ENCODE results near the gene ELP4.

The ELP4 gene

DNA sequence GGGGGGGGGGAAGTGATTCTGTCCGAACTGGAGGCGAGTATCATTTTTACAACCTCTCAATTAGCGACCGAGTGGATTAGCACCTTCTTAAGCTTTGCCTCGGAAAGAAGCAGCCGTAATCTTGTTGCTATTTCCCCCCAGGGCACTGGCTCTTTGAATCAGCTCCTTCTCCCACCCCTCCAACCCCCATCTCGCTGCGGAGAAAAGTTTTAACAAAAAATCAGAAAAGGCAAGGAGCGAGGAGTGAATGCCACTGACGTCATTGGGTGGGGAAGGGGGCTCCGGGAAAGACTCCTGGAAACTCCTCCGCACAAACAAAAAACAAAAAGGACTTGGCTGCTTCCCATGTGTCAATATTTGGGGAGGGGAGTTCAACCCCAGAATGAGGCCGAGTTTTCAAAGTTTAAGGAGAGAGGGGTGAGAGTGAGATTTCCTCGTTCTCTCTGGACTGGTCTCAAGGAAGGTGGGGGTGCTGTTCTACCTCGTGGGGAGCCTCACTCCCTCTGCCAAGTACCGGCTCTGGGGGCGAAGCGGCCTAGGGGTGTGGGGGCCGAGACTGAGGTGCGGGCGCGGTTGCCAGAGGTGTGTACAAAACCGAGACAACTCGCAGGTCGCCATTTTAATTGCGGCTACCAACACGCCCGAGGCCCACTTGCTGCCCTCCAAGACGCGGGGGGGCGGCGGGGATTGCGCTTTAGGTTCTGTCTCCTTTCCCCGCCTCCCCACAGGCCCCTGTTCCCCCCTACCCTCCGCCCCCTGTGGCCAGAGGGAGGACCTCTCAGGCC, 304.0 kb downstream of the ELP4 start:
- Histone ChIP-seq H3K27me3 (ENCODE audit: insufficient read depth, low read length) (peaks cover 100% of the 10 kb centered on the region), H3K4me3 (ENCODE audit: low read length) (peak overlapping the region; percentile 46), H3K27ac (ENCODE audit: low read depth, low read length) (no peak overlapping the region), H3K36me3 (ENCODE audit: insufficient read depth, low read length) (no peaks in the 10 kb centered on the region), H3K4me1 (ENCODE audit: insufficient read depth, low read length) (peaks cover 50% of the 10 kb centered on the region), H3K9ac (ENCODE audit: low read depth, low read length) (no peak overlapping the region), H3K9me3 (ENCODE audit: insufficient read depth, low read depth, low read length) (no peaks in the 10 kb centered on the region)
- WGBS, result 2% methylated on average over 34 of the region's 35 CpGs

DNA sequence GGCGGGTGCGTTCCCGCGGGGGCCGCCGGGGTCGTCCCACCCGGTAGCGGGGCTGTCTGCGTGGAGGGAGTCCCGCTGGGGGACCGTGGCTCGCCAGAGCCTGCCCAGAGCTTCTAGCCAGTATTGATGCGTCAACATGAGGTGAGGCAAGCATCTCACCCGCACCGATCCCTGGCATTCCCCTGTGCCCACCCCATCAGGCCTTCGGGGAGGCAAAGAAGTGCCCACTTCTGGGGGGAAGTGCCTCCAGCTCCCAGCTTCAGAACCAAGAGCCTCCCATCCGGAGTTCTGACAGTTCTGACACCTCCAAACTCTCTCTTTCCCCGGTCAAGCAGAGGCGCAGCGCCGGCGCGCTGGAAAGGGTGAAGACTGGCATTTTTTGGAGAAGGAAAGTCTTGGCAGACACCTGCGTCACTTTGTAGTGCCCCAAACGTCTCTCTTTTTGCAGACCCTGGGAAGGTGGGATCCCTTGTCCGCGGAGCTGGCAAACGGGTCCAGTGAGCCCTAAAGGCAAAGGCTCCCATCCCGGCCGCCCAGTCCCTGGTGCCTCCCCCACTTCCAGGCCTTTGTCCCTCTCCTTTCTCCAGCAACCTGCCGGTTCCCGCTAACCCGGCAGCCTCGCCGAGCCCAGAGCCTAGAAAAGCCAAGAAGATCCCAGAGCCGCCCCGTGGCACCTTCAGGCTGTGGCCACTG, 304.8 kb downstream of the ELP4 start:
- H3K36me3 ChIP-seq (ENCODE audit: insufficient read depth, low read length), result no peaks in the 10 kb centered on the region
- H3K4me1 ChIP-seq (ENCODE audit: insufficient read depth, low read length), result peaks cover 44% of the 10 kb centered on the region
- no peaks in the 10 kb centered on the region for H3K9me3 ChIP-seq (ENCODE audit: insufficient read depth, low read depth, low read length)
- H3K4me3 ChIP-seq (ENCODE audit: low read length), result peak overlapping the region; percentile 46
- H3K27me3 ChIP-seq (ENCODE audit: insufficient read depth, low read length), result peaks cover 100% of the 10 kb centered on the region
- H3K27ac ChIP-seq (ENCODE audit: low read depth, low read length), result no peak overlapping the region
- under 1% methylated on average over 38 of the region's 38 CpGs for WGBS
- no peak overlapping the region for H3K9ac ChIP-seq (ENCODE audit: low read depth, low read length)

DNA sequence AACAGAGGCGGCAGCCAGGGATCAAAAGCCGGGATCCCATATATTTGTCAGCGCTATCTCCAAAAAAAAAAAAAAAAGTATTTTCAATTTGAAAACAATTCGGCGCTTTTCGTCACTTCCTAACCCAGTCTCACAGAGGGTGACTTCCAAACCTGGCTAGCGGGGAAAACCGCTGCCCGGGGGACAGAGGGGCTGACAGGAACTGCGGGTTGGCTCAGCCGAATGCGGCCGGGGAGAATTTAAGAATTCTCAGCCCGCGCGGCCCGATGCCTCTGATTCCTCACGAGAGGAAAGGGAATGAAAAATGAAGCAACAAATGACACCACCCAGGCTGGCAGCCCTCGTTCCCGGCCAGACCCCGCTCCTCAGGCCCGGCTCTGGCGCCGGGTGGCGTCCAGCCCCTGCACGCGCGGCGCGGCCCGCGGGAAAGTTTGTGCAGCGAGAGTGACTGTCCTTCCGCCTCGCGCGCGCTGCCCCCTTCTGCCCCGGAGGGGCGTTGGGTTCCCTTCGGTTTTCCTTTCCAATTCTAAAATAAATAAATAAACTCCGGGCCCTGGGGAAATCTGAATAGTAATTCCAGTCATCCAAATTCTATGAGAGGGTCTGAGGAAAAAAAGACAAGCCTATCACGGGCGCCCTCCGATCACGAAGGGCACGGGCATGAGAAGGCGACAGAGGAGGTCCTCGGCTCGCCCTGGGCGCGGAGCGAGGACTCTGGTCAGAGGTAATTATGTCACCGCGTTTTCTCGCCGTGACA, 306.3 kb downstream of the ELP4 start:
- Histone ChIP-seq H3K9ac (ENCODE audit: low read depth, low read length) (no peak overlapping the region), H3K4me1 (ENCODE audit: insufficient read depth, low read length) (peaks cover 41% of the 10 kb centered on the region), H3K27me3 (ENCODE audit: insufficient read depth, low read length) (peaks cover 100% of the 10 kb centered on the region), H3K4me3 (ENCODE audit: low read length) (peak overlapping the region; percentile 16; the same call in 1 of the 2 replicates), H3K27ac (ENCODE audit: low read depth, low read length) (no peak overlapping the region), H3K9me3 (ENCODE audit: insufficient read depth, low read depth, low read length) (no peaks in the 10 kb centered on the region), H3K36me3 (ENCODE audit: insufficient read depth, low read length) (no peaks in the 10 kb centered on the region)
- WGBS, result 2% methylated on average over 57 of the region's 57 CpGs

DNA sequence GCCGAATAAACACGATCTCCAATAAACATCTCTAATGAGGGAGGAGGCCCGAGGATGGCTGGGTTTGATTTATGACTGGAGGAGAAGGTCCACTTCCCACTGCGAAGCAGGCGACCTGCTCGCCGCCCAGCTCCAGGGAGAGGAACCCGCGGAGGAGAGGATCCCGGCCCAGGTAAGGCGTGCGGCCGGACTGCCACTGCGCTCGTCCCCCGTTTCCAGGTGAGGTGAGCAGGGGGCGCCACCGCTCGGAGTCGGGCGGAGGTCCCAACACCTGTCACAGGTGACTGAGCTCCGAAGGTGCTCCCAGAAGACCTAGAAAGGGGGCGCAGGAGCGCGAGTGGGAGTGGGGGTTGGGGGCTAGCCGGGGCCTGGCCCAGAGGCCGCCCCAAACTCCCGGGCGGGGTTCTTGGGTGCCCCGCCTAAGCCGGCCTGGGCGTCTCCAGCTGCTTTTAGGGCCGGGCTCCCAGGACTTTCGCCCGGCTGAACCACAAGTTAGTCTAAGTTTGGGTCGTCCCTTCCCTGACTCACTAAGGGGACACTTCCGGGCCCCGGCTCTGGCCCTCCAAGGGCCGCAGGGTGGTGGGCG, 307.0 kb downstream of the ELP4 start:
- Histone ChIP-seq H3K36me3 (ENCODE audit: insufficient read depth, low read length) (no peaks in the 10 kb centered on the region), H3K9ac (ENCODE audit: low read depth, low read length) (no peak overlapping the region), H3K4me1 (ENCODE audit: insufficient read depth, low read length) (peaks cover 47% of the 10 kb centered on the region), H3K27ac (ENCODE audit: low read depth, low read length) (no peak overlapping the region), H3K4me3 (ENCODE audit: low read length) (peak overlapping the region; percentile 47; the same call in 1 of the 2 replicates), H3K9me3 (ENCODE audit: insufficient read depth, low read depth, low read length) (no peaks in the 10 kb centered on the region), H3K27me3 (ENCODE audit: insufficient read depth, low read length) (peaks cover 100% of the 10 kb centered on the region)
- WGBS, result 2% methylated on average over 38 of the region's 40 CpGs

DNA sequence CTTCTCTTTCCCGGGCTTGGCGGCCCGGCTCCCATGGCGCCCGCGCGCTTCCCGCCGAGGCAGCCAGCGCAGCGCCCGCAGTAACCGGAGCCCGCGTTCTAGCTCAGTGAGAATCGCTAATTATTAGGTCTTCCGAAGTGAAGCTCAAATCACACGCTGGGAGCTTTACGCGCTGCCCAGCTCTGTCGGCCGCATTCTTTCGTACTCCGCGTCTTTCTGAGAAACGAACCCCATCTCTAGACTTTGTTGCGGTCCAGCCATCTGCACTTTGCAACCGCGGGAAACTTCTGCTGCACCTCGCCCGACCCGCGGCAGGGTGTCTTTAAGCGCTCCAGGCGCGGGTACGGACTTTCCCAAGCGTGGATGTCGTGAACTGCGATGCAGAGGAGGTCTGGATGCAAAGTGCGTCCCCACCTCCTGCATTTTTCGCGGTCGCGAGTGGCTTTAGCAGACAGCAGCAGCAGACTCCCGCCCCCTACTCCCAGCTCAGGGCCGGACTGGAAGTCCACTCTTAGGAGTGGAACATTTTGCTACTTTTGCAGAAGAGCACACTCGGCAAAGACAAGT, 307.6 kb downstream of the ELP4 start:
- peaks cover 100% of the 10 kb centered on the region for H3K27me3 ChIP-seq (ENCODE audit: insufficient read depth, low read length)
- H3K9ac ChIP-seq (ENCODE audit: low read depth, low read length), result no peak overlapping the region
- H3K36me3 ChIP-seq (ENCODE audit: insufficient read depth, low read length), result no peaks in the 10 kb centered on the region
- WGBS, result under 1% methylated on average over 48 of the region's 48 CpGs
- peak overlapping the region; percentile 47 for H3K4me3 ChIP-seq (ENCODE audit: low read length)
- H3K9me3 ChIP-seq (ENCODE audit: insufficient read depth, low read depth, low read length), result no peaks in the 10 kb centered on the region
- no peak overlapping the region for H3K27ac ChIP-seq (ENCODE audit: low read depth, low read length)
- peaks cover 53% of the 10 kb centered on the region for H3K4me1 ChIP-seq (ENCODE audit: insufficient read depth, low read length)

DNA sequence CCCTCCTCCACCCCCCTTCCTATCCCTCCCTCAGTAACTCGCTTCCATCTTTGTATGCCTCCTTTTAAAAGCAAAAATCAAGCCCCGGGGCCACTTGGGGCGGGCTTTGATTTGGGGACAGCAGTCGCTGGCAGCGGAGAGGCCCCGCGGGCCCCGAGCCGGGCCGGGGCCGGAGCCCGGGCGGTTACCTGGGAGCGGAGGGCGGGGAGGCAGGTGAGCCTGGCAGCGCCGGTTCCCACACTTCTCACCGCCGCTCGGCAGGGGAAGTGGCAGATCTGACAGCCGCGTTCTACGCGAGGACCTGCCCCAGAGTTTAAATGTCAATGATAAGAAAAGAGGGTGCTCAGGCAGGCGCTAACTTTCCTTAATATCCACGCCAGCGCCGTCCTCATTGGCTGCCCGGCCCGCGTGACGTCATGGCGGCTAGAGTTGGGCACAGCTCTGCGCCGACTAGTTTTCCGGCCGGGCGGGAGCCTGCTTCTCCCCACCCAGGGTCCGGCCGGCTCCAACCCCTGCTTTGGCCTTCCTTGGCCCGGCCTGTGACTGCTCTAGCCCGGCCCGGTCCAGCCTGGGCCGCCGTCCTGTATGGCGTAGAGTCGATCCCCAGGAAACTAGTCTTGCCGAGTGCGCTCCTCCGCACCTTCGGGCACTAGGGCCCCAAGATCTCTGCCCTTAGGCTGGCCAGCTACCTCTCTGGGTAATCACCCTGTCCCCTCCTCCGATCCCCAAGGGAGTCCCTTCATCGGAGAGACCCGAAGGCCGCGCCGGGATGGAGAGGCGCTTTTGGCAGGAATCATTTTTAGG, 308.3 kb downstream of the ELP4 start:
- Histone ChIP-seq H3K9ac (ENCODE audit: low read depth, low read length) (no peak overlapping the region), H3K27ac (ENCODE audit: low read depth, low read length) (no peak overlapping the region), H3K4me3 (ENCODE audit: low read length) (peak overlapping the region; percentile 47), H3K4me1 (ENCODE audit: insufficient read depth, low read length) (peaks cover 48% of the 10 kb centered on the region), H3K27me3 (ENCODE audit: insufficient read depth, low read length) (peaks cover 100% of the 10 kb centered on the region), H3K9me3 (ENCODE audit: insufficient read depth, low read depth, low read length) (no peaks in the 10 kb centered on the region), H3K36me3 (ENCODE audit: insufficient read depth, low read length) (no peaks in the 10 kb centered on the region)
- under 1% methylated on average over 58 of the region's 58 CpGs for WGBS

DNA sequence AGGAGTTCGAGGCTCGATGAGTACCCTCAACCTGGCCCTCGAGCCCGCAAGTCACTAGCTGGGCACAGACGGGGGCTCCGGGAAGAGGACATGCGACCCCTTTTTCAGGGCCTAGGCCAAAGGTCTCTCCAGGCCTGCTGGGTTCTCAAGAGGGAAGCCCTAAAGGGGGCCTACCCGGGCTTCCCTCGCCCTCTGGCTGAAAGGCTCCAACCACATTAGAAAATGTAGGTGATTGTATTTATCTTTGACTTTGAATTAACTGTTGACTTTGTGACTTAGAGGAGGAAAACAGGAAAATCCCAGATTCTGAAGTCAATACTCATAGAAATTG, 308.8 kb downstream of the ELP4 start:
- Histone ChIP-seq H3K27me3 (ENCODE audit: insufficient read depth, low read length) (peaks cover 100% of the 10 kb centered on the region), H3K27ac (ENCODE audit: low read depth, low read length) (no peak overlapping the region), H3K4me3 (ENCODE audit: low read length) (peak overlapping the region; percentile 47), H3K9ac (ENCODE audit: low read depth, low read length) (no peak overlapping the region), H3K4me1 (ENCODE audit: insufficient read depth, low read length) (peaks cover 50% of the 10 kb centered on the region), H3K9me3 (ENCODE audit: insufficient read depth, low read depth, low read length) (no peaks in the 10 kb centered on the region), H3K36me3 (ENCODE audit: insufficient read depth, low read length) (no peaks in the 10 kb centered on the region)
- 3% methylated on average over 9 of the region's 9 CpGs for WGBS

DNA sequence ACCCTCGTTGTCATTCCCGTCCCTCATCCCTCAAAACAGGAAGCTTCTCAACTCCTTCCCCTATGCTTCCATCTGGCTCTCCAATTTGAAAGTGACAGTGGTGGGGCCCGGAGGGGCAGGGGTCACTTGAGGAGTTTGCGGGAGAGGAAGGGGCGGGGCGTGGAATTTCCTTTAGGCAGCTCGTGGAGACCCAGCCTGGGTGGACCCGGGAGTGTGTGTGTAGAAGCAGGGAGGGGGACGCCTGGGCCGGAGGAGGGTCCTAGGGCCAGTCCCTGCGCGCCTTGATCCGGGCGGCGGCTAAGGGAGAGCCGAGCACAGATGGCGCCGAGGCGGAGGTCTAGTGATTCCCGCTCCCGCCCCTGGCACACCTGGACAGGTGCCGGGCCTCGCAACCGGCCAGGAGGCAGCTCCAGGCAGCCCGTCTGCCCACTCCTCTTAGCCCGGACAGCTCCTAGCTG, 309.3 kb downstream of the ELP4 start:
- Histone ChIP-seq H3K9ac (ENCODE audit: low read depth, low read length) (no peak overlapping the region), H3K4me3 (ENCODE audit: low read length) (no peak overlapping the region), H3K27ac (ENCODE audit: low read depth, low read length) (no peak overlapping the region), H3K36me3 (ENCODE audit: insufficient read depth, low read length) (no peaks in the 10 kb centered on the region), H3K4me1 (ENCODE audit: insufficient read depth, low read length) (peaks cover 49% of the 10 kb centered on the region), H3K9me3 (ENCODE audit: insufficient read depth, low read depth, low read length) (no peaks in the 10 kb centered on the region), H3K27me3 (ENCODE audit: insufficient read depth, low read length) (peaks cover 100% of the 10 kb centered on the region)
- WGBS, result 3% methylated on average over 25 of the region's 26 CpGs

DNA sequence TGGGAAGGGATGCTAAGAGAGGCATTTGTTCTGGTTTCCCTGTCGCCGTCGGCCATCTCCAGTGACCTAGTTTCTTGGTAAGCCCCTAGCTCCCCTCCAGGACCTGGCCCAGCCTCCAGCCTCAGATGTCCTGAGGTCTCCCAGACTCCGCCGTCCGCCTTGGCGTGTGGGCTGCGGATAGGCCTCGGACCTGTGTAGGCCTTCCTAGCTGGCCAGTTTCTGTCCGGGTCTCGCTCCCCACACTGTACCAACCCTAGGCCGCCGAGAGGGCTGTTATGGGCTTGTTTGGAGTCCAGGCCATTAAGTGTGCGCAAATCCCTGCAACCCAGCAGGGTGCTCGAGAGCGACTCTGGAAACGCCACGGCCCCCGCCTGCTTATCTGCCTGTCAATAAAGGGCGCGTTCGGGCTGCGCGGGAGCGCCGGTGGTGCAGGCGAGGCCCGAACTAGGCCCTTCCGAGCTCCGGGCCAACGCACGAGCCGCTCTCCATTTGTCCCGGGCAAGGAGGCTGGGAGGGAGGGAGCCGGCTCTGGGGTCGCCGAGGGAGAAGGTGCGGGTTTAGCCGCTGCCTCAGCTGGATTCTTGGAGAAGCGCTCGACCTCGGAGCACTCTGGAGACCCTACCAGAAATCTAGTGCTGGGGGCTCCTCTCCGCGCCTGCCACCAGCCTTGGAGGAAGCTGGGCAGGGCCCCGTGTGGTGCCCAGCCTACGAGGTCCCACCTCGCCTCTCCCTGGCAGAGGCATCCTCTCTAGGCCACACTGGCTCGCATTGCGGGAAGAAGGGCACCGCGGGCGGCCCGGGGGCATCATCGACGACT, 310.3 kb downstream of the ELP4 start:
- Histone ChIP-seq H3K27me3 (ENCODE audit: insufficient read depth, low read length) (peaks cover 100% of the 10 kb centered on the region), H3K27ac (ENCODE audit: low read depth, low read length) (no peak overlapping the region), H3K4me3 (ENCODE audit: low read length) (peak overlapping the region; percentile 25), H3K4me1 (ENCODE audit: insufficient read depth, low read length) (peaks cover 50% of the 10 kb centered on the region), H3K9me3 (ENCODE audit: insufficient read depth, low read depth, low read length) (no peaks in the 10 kb centered on the region), H3K9ac (ENCODE audit: low read depth, low read length) (no peak overlapping the region), H3K36me3 (ENCODE audit: insufficient read depth, low read length) (no peaks in the 10 kb centered on the region)
- WGBS, result 1% methylated on average over 55 of the region's 55 CpGs
